ENCODE results near the gene ACOT12. TPM values are rescaled to one million over a fixed set of nuclear protein-coding genes. Genes with fewer than 3 reads are reported as not detected.

Gene ACOT12
- total RNA-seq, 1 experiment from 2014 or later = not detected

DNA sequence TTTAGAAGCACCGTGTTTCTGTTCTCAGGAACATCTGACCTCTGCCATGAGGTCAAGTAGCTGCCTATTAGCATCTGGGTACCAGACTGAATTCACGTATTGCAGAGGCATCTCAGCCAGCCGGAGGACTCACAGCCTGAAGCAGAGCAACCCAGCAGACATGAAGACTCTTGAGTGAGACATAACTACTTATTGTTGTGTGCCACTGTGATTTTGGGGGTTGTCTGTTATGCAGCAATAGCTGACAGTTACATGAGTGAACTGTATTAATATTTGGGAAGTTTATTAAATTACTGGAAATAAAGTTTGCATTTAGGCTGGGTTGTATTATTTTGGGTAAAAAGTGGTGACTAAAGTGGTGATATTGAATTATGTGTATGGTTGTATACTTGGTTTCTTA is 1.3 kb upstream of the ACOT12 start:
- no peak overlapping the region for H2AFZ ChIP-seq (ENCODE audit: low read length)
- H3K4me3 ChIP-seq (ENCODE audit: low read length) = no peak overlapping the region
- H3F3A ChIP-seq (ENCODE audit: low read length, unreplicated experiment) = no peaks in the 10 kb centered on the region
- H3K4me1 ChIP-seq (ENCODE audit: insufficient read depth, low read length) = no peaks in the 10 kb centered on the region
- no peaks in the 10 kb centered on the region for H3K9me2 ChIP-seq (replicated peaks; ENCODE audit: low read length)
- TF ChIP-seq, protein P1, sequence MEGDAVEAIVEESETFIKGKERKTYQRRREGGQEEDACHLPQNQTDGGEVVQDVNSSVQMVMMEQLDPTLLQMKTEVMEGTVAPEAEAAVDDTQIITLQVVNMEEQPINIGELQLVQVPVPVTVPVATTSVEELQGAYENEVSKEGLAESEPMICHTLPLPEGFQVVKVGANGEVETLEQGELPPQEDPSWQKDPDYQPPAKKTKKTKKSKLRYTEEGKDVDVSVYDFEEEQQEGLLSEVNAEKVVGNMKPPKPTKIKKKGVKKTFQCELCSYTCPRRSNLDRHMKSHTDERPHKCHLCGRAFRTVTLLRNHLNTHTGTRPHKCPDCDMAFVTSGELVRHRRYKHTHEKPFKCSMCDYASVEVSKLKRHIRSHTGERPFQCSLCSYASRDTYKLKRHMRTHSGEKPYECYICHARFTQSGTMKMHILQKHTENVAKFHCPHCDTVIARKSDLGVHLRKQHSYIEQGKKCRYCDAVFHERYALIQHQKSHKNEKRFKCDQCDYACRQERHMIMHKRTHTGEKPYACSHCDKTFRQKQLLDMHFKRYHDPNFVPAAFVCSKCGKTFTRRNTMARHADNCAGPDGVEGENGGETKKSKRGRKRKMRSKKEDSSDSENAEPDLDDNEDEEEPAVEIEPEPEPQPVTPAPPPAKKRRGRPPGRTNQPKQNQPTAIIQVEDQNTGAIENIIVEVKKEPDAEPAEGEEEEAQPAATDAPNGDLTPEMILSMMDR (conservative IDR thresholded peaks at IDR 0.05; ENCODE audit: low read depth, low read length) = no peak
- TF ChIP-seq EZH2phosphoT487 (IDR thresholded peaks at IDR 0.05; ENCODE audit: borderline replicate concordance, low read length) (no peak), EZH2 (IDR thresholded peaks at IDR 0.05; ENCODE audit: low read length, unreplicated experiment) (no peak)
- DNase-seq = no peak
- H3K9ac ChIP-seq (ENCODE audit: low read length) = no peak overlapping the region
- no peak overlapping the region for H3K27ac ChIP-seq (ENCODE audit: low read length)
- POLR2A ChIA-PET (ENCODE audit: unreplicated experiment) = no interaction called here
- BruUV-seq (replicated peaks) = no TSS peak
- no peaks in the 10 kb centered on the region for H3K36me3 ChIP-seq (ENCODE audit: low read depth, low read length)
- no peak for ATAC-seq
- no peaks in the 10 kb centered on the region for H3K79me2 ChIP-seq (ENCODE audit: low read length)
- intact Hi-C loops (cut with micrococcal nuclease) = no loop called here
- H3K4me2 ChIP-seq (ENCODE audit: low read length) = no peak overlapping the region
- no peaks in the 10 kb centered on the region for H4K20me1 ChIP-seq (ENCODE audit: low read length)
- no peaks in the 10 kb centered on the region for H3K27me3 ChIP-seq (ENCODE audit: low read length)
- H3K9me3 ChIP-seq (ENCODE audit: low read length) = no peaks in the 10 kb centered on the region
- CTCF ChIA-PET = no interaction called here

DNA sequence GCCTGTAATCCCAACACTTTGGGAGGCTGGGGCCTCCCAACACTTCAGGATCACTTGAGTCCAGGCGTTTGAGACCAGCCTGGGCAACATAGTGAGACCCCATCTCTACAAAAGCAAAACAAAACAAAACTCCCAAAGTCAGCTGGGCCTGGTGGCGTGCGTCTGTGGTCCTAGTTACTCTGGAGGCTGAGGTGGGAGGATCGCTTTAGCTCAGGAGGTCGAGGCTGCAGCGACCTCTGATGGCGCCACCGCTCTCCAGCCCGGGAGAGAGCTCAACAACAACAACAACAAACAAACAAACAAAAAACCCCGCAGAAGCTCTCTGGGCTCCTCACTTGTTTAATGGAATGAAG is 528 bp downstream of the ACOT12 start:
- peak overlapping the region; percentile 73 for H3K4me2 ChIP-seq (ENCODE audit: low read length)
- no peaks in the 10 kb centered on the region for H3K9me2 ChIP-seq (replicated peaks; ENCODE audit: low read length)
- H3K27ac ChIP-seq (ENCODE audit: low read length) = no peak overlapping the region
- H3K4me3 ChIP-seq (ENCODE audit: low read length) = peak overlapping the region; percentile 55
- intact Hi-C loops (cut with micrococcal nuclease) = no loop called here
- H3K79me2 ChIP-seq (ENCODE audit: low read length) = no peaks in the 10 kb centered on the region
- no peaks in the 10 kb centered on the region for H3K9me3 ChIP-seq (ENCODE audit: low read length)
- no peaks in the 10 kb centered on the region for H3K4me1 ChIP-seq (ENCODE audit: insufficient read depth, low read length)
- DNase-seq (no peak), ATAC-seq (no peak)
- BruUV-seq (replicated peaks) = no TSS peak
- H2AFZ ChIP-seq (ENCODE audit: low read length) = peak overlapping the region; percentile 68
- TF ChIP-seq EZH2phosphoT487 (IDR thresholded peaks at IDR 0.05; ENCODE audit: borderline replicate concordance, low read length) (no peak), EZH2 (IDR thresholded peaks at IDR 0.05; ENCODE audit: low read length, unreplicated experiment) (no peak)
- TF ChIP-seq, protein P1 (conservative IDR thresholded peaks at IDR 0.05; ENCODE audit: low read depth, low read length) = no peak
- CTCF ChIA-PET = no interaction called here
- POLR2A ChIA-PET (ENCODE audit: unreplicated experiment) = interaction anchor here (0.6 kb wide), 1 partner anchor 75 kb away, joined by 3 read pairs; no protein-coding TSS in a partner anchor
- H3K9ac ChIP-seq (ENCODE audit: low read length) = no peak overlapping the region
- H3K27me3 ChIP-seq (ENCODE audit: low read length) = no peaks in the 10 kb centered on the region
- no peaks in the 10 kb centered on the region for H4K20me1 ChIP-seq (ENCODE audit: low read length)
- H3F3A ChIP-seq (ENCODE audit: low read length, unreplicated experiment) = no peaks in the 10 kb centered on the region
- no peaks in the 10 kb centered on the region for H3K36me3 ChIP-seq (ENCODE audit: low read depth, low read length)

DNA sequence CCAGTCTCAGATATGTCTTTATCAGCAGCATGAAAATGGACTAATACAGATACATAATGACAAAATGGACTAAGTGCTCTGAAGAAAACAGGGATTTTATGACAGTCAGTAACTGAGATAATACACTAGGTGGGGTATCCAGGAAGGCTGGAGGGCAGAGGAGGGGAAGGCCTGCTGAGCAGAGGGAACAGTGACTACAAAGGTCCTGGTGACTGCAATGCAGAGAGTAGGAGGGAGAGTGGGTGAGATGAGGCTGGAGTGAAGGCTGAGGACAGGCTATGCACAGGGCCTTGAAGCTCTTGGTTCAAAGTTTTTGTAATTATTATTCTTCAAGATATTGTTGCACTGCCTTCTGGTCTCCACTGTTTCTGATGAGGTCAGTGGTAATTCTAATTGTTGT is 4.9 kb downstream of the ACOT12 start:
- POLR2A ChIA-PET (ENCODE audit: unreplicated experiment) = no interaction called here
- TF ChIP-seq EZH2 (IDR thresholded peaks at IDR 0.05; ENCODE audit: low read length, unreplicated experiment) (no peak), EZH2phosphoT487 (IDR thresholded peaks at IDR 0.05; ENCODE audit: borderline replicate concordance, low read length) (no peak)
- TF ChIP-seq, protein P1 (conservative IDR thresholded peaks at IDR 0.05; ENCODE audit: low read depth, low read length) = no peak
- intact Hi-C loops (cut with micrococcal nuclease) = no loop called here

More for the DNA sequence above, 4.9 kb downstream of the ACOT12 start:
- Histone ChIP-seq H3K27me3 (ENCODE audit: low read length) (no peaks in the 10 kb centered on the region), H2AFZ (ENCODE audit: low read length) (no peak overlapping the region), H4K20me1 (ENCODE audit: low read length) (no peaks in the 10 kb centered on the region), H3K27ac (ENCODE audit: low read length) (no peak overlapping the region), H3K4me2 (ENCODE audit: low read length) (no peak overlapping the region), H3F3A (ENCODE audit: low read length, unreplicated experiment) (no peaks in the 10 kb centered on the region), H3K4me1 (ENCODE audit: insufficient read depth, low read length) (no peaks in the 10 kb centered on the region), H3K36me3 (ENCODE audit: low read depth, low read length) (no peaks in the 10 kb centered on the region), H3K79me2 (ENCODE audit: low read length) (no peaks in the 10 kb centered on the region), H3K4me3 (ENCODE audit: low read length) (no peak overlapping the region), H3K9me3 (ENCODE audit: low read length) (no peaks in the 10 kb centered on the region), H3K9me2 (replicated peaks; ENCODE audit: low read length) (no peaks in the 10 kb centered on the region), H3K9ac (ENCODE audit: low read length) (no peak overlapping the region)
- CTCF ChIA-PET = no interaction called here
- BruUV-seq (replicated peaks) = no TSS peak
- DNase-seq (no peak), ATAC-seq (no peak)

All from PC-3 (cell line).